H1 (cell line): ENCODE data around the gene CNTN5. TPM values are rescaled to one million over a fixed set of nuclear protein-coding genes. Genes with fewer than 3 reads are reported as not detected.

Source experiments
- CTCF ChIA-PET: fragments of 300-600 bp; sonication (Branson Sonifier 250); formaldehyde crosslinking; loops from one replicate; lab custom pipeline; 2021; ENCODE audit not compliant: partially characterized antibody; lab: Charles Lee
- POLR2A ChIA-PET: fragments of 300-600 bp; sonication (Branson Sonifier 250); formaldehyde crosslinking; loops from one replicate; lab custom pipeline; 2021; ENCODE audit warnings: inconsistent platforms; ENCODE audit not compliant: partially characterized antibody; lab: Charles Lee
- DNase-seq, 2 experiments: peaks; one replicate each; pipeline versions ENCODE4 v3.0.0 to v3.0.0-alpha.2; 2010 to 2022; ENCODE audit warnings: low spot score in 2 of 2, low read depth in 1 of 2, mixed read lengths in 1 of 2
- FAIRE-seq: peaks from 2 replicates; lab custom pipeline; 2011; peaks lifted over from hg19 to GRCh38; lab: Jason Lieb, UNC
- H2AFZ ChIP-seq: 2 replicates; pipeline ENCODE4 v1.8.1; 2012; ENCODE audit warnings: low read length, inconsistent platforms
- H2AK5ac ChIP-seq: 2 replicates; pipeline ENCODE4 v1.6.1; 2013; ENCODE audit warnings: low read depth, low read length
- H2BK120ac ChIP-seq: replicated peaks from 2 replicates; pipeline ENCODE3; 2013; ENCODE audit warnings: low read depth, low read length, inconsistent platforms
- H2BK12ac ChIP-seq: 2 replicates; pipeline ENCODE4 v1.6.1; 2013; ENCODE audit warnings: low read depth, low read length
- H2BK15ac ChIP-seq: 2 replicates; pipeline ENCODE4 v1.6.1; 2013; ENCODE audit warnings: low read length
- H2BK20ac ChIP-seq: 2 replicates; pipeline ENCODE4 v1.6.1; 2013; ENCODE audit warnings: low read length
- H2BK5ac ChIP-seq: 2 replicates; pipeline ENCODE4 v1.6.1; 2013; ENCODE audit warnings: low read depth, low read length
- H3K14ac ChIP-seq: 2 replicates; pipeline ENCODE4 v1.6.1; 2013; ENCODE audit warnings: inconsistent platforms; ENCODE audit not compliant: insufficient read length
- H3K18ac ChIP-seq: 2 replicates; pipeline ENCODE4 v1.6.1; 2013; ENCODE audit warnings: low read length; ENCODE audit errors: extremely low read depth
- H3K23ac ChIP-seq: 2 replicates; pipeline ENCODE4 v1.6.1; 2013; ENCODE audit warnings: inconsistent platforms; ENCODE audit not compliant: insufficient read length
- H3K23me2 ChIP-seq: 2 replicates; pipeline ENCODE4 v1.6.1; 2013; ENCODE audit warnings: low read depth, low read length
- H3K27ac ChIP-seq: 2 replicates; pipeline ENCODE4 v1.6.1; 2011; ENCODE audit warnings: low read depth, low read length, inconsistent platforms
- H3K27me3 ChIP-seq, 4 experiments: replicated peaks in 1 of 4; 1 replicate in 1 of 4; 2 replicates in 3 of 4; pipeline versions ENCODE4 v1.6.1 to v1.8.1; 2011 to 2013; ENCODE audit warnings: low read length in 3 of 4, mild to moderate bottlenecking in 3 of 4, inconsistent platforms in 2 of 4, mixed read lengths in 2 of 4, moderate library complexity in 1 of 4; ENCODE audit not compliant: control insufficient read depth in 3 of 4, insufficient read depth in 3 of 4; ENCODE audit errors: extremely low read depth in 1 of 4
- H3K36me3 ChIP-seq, 4 experiments: 2 replicates each; pipeline versions ENCODE4 v1.6.1 to v1.8.1; 2011 to 2013; ENCODE audit warnings: mild to moderate bottlenecking in 4 of 4, low read length in 3 of 4, moderate library complexity in 2 of 4, control low read depth in 1 of 4, inconsistent platforms in 1 of 4; ENCODE audit not compliant: insufficient read depth in 4 of 4, control insufficient read depth in 2 of 4
- H3K4ac ChIP-seq: replicated peaks from 2 replicates; pipeline ENCODE3; 2013; ENCODE audit warnings: low read length, low read depth, mixed read lengths, inconsistent platforms; ENCODE audit not compliant: insufficient read length
- H3K4me1 ChIP-seq, 4 experiments: replicated peaks in 1 of 4; 1 replicate in 1 of 4; 2 replicates in 3 of 4; pipeline versions ENCODE4 v1.6.1 to v1.8.1; 2011 to 2013; ENCODE audit warnings: low read length in 3 of 4, inconsistent platforms in 2 of 4, mixed read lengths in 1 of 4; ENCODE audit not compliant: insufficient read depth in 4 of 4, control insufficient read depth in 3 of 4
- H3K4me2 ChIP-seq, 2 experiments: 2 replicates each; pipeline versions ENCODE4 v1.6.1 to v1.8.1; 2011 to 2013; ENCODE audit warnings: low read depth in 2 of 2, low read length in 2 of 2, control low read depth in 1 of 2, inconsistent platforms in 1 of 2, mild to moderate bottlenecking in 1 of 2; ENCODE audit not compliant: insufficient read depth in 1 of 2
- H3K4me3 ChIP-seq, 4 experiments: fragments of 200-600, 300-600 bp in 1 of 4; sonication (generic), shearing (Covaris generic), sonication (Bioruptor Twin) in 1 of 4; 2 replicates each; pipeline versions ENCODE4 v1.5.1 to v1.8.1; 2011 to 2016; ENCODE audit warnings: low read length in 4 of 4, low read depth in 3 of 4, control low read depth in 2 of 4, inconsistent platforms in 2 of 4, mild to moderate bottlenecking in 2 of 4, mixed read lengths in 1 of 4, moderate library complexity in 1 of 4; ENCODE audit not compliant: insufficient read depth in 2 of 4; ENCODE audit errors: extremely low read depth in 1 of 4
- H3K56ac ChIP-seq: replicated peaks from 2 replicates; pipeline ENCODE3; 2013; ENCODE audit warnings: low read depth, mild to moderate bottlenecking, mixed read lengths, low read length, inconsistent platforms; ENCODE audit not compliant: insufficient read length
- H3K79me1 ChIP-seq: 2 replicates; pipeline ENCODE4 v1.6.1; 2013; ENCODE audit warnings: low read depth, low read length, control low read depth
- H3K79me2 ChIP-seq, 2 experiments: 2 replicates each; pipeline versions ENCODE4 v1.6.1 to v1.8.1; 2012 to 2013; ENCODE audit warnings: low read length in 2 of 2, mild to moderate bottlenecking in 2 of 2, inconsistent platforms in 1 of 2; ENCODE audit not compliant: insufficient read depth in 2 of 2, control insufficient read depth in 1 of 2
- H3K9ac ChIP-seq, 4 experiments: replicated peaks in 1 of 4; 1 replicate in 1 of 4; 2 replicates in 3 of 4; pipeline versions ENCODE4 v1.6.1 to v1.8.1; 2011 to 2013; ENCODE audit warnings: low read depth in 3 of 4, low read length in 3 of 4, control low read depth in 2 of 4, mild to moderate bottlenecking in 2 of 4, moderate library complexity in 2 of 4, inconsistent platforms in 1 of 4; ENCODE audit errors: extremely low read depth in 1 of 4
- H3K9me3 ChIP-seq, 2 experiments: 2 replicates each; pipeline versions ENCODE4 v1.6.1 to v1.8.1; 2012 to 2013; ENCODE audit warnings: mild to moderate bottlenecking in 2 of 2, moderate library complexity in 2 of 2, control low read depth in 1 of 2, inconsistent platforms in 1 of 2, low read depth in 1 of 2, low read length in 1 of 2, mixed read lengths in 1 of 2; ENCODE audit not compliant: insufficient read depth in 2 of 2
- H4K20me1 ChIP-seq, 2 experiments: replicated peaks in 1 of 2; 2 replicates each; pipeline versions ENCODE3 to v1.8.1; 2011 to 2013; ENCODE audit warnings: inconsistent platforms in 2 of 2, low read length in 2 of 2, mild to moderate bottlenecking in 1 of 2; ENCODE audit not compliant: insufficient read depth in 2 of 2, control insufficient read depth in 1 of 2
- H4K5ac ChIP-seq: 2 replicates; pipeline ENCODE4 v1.6.1; 2013; ENCODE audit warnings: low read length, low read depth, mixed read lengths, inconsistent platforms; ENCODE audit not compliant: insufficient read length
- H4K8ac ChIP-seq: 2 replicates; pipeline ENCODE4 v1.8.0; 2013; ENCODE audit warnings: mild to moderate bottlenecking, moderate library complexity, low read length, inconsistent platforms; ENCODE audit not compliant: insufficient read depth; ENCODE audit errors: extremely low read depth
- H4K91ac ChIP-seq: replicated peaks from 2 replicates; pipeline ENCODE3; 2013; ENCODE audit warnings: low read length, mixed read lengths, inconsistent platforms; ENCODE audit not compliant: insufficient read length
- EGR1 ChIP-seq: IDR thresholded peaks from 2 replicates; pipeline ENCODE4 v1.6.1; 2011; ENCODE audit warnings: low read depth, low read length, borderline replicate concordance
- SIN3A ChIP-seq, 2 experiments: IDR thresholded peaks in 1 of 2; conservative IDR thresholded peaks in 1 of 2; 2 replicates each; pipeline ENCODE4 v1.6.1; 2011 to 2012; ENCODE audit warnings: low read length in 2 of 2, improper control_type of control experiment in 1 of 2, low read depth in 1 of 2, mild to moderate bottlenecking in 1 of 2
- SP2 ChIP-seq: IDR thresholded peaks from 2 replicates; pipeline ENCODE4 v1.6.1; 2012; ENCODE audit warnings: mild to moderate bottlenecking, low read length, inconsistent platforms
- SUZ12 ChIP-seq: fragments of 200-600 bp; sonication (generic); IDR thresholded peaks from 2 replicates; pipeline ENCODE4 v1.6.1; 2012; ENCODE audit warnings: mild to moderate bottlenecking, inconsistent platforms, low read length, moderate library complexity, mixed read lengths
- TBP ChIP-seq: IDR thresholded peaks from 2 replicates; pipeline ENCODE4 v1.6.1; 2011; ENCODE audit warnings: low read depth, low read length, improper control_type of control experiment
- TCF12 ChIP-seq: IDR thresholded peaks from 2 replicates; pipeline ENCODE4 v1.6.1; 2011; ENCODE audit warnings: low read depth, mild to moderate bottlenecking, low read length
- YY1 ChIP-seq: IDR thresholded peaks from 2 replicates; pipeline ENCODE4 v1.6.1; 2011; ENCODE audit warnings: low read depth, mild to moderate bottlenecking, low read length
- WGBS, 2 experiments: shearing (Covaris generic) in 1 of 2; methylation state at CpG; one replicate each; pipeline versions ENCODE4 v1.1.6 to v1.1.7; 2013 to 2015; ENCODE audit warnings: low lambda C conversion rate in 2 of 2, mixed read lengths in 2 of 2, inconsistent platforms in 1 of 2, low coverage in 1 of 2, missing lambda C conversion rate in 1 of 2; ENCODE audit not compliant: insufficient replicate concordance in 2 of 2, insufficient coverage in 1 of 2, insufficient read length in 1 of 2; ENCODE audit errors: extremely low coverage in 1 of 2, missing lambda C conversion rate in 1 of 2; 5-methylcytosine and 5-hydroxymethylcytosine counted together
- polyA plus RNA-seq, 7 experiments: library from polyadenylated mRNA; depleted of rRNA in 3 of 7; stranded (reverse) in 5 of 7; unstranded in 2 of 7; fragments of >200 nt in 5 of 7; fragments of 200-250 nt in 2 of 7; gene quantifications; 1 replicate in 5 of 7; 2 replicates in 1 of 7; 4 replicates in 1 of 7; pipeline versions ENCODE4 v1.2.1 to v1.2.3, GENCODE V29; 2011 to 2013; ENCODE audit warnings: missing spikeins in 2 of 7, mixed read lengths in 2 of 7
- total RNA-seq: library from RNA; stranded (reverse); fragmentation: NEBNext Ultra II Directional; extraction: Animal tissue kit (Norgen Biotek cat#: 25700); gene quantifications from 2 replicates; pipeline ENCODE4 v1.2.1, GENCODE V29; 2021
- TF ChIP-seq, protein P1 (sequence below), 3 experiments: IDR thresholded peaks; 1 replicate in 2 of 3; 2 replicates in 1 of 3; pipeline versions ENCODE4 v1.5.1 to v1.6.1; 2011; ENCODE audit warnings: low read length in 3 of 3, mild to moderate bottlenecking in 3 of 3, inconsistent platforms in 2 of 3, low read depth in 1 of 3, moderate library complexity in 1 of 3; ENCODE audit not compliant: insufficient read depth in 1 of 3; ENCODE audit errors: control extremely low read depth in 1 of 3

Gene CNTN5
- total and polyA plus RNA-seq, 2 of the 8 experiments (the other 6 are each of a cell fraction or from before 2014, with no cell fraction given): not detected

DNA sequence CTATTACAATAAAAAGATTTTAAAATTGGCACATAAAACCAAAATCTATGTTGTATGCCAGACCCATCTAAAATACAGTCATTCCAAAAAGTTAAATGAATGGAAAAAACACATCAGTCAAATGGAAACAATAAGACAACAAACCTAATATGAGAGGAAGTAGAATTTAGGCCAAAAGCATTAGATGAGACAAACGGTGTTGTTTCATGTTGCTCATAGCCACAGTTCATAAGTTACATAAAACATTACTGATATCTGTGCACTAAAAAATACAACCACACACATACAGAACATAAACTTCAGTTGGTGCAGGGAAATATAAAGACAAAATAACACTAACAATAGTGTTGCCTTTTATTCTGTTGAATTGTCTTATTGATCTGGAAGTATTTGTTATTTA, 661.9 kb downstream of the CNTN5 start:
- Histone ChIP-seq H3K4me2 (no peak overlapping the region), H2BK120ac (no peak overlapping the region), H3K4ac (no peak overlapping the region), H4K91ac (no peak overlapping the region), H3K56ac (no peak overlapping the region), H3K27ac (no peak overlapping the region), H3K9me3 (no peaks in the 10 kb centered on the region), H2AK5ac (no peak overlapping the region), H2BK15ac (no peak overlapping the region), H2BK5ac (no peak overlapping the region), H4K8ac (no peak overlapping the region), H3K79me2 (no peaks in the 10 kb centered on the region), H3K23ac (no peak overlapping the region), H2BK20ac (no peak overlapping the region), H3K18ac (no peak overlapping the region), H3K36me3 (no peaks in the 10 kb centered on the region), H3K27me3 (no peaks in the 10 kb centered on the region), H2AFZ (no peak overlapping the region), H3K23me2 (no peaks in the 10 kb centered on the region), H4K20me1 (no peaks in the 10 kb centered on the region), H2BK12ac (no peak overlapping the region), H3K4me3 (no peak overlapping the region), H4K5ac (no peak overlapping the region), H3K14ac (no peak overlapping the region), H3K9ac (no peak overlapping the region), H3K79me1 (no peaks in the 10 kb centered on the region), H3K4me1 (no peaks in the 10 kb centered on the region)
- DNase-seq: no peak
- TF ChIP-seq TBP: no peak
- no peak for TF ChIP-seq EGR1
- TF ChIP-seq TCF12: no peak
- TF ChIP-seq SIN3A (conservative IDR thresholded peaks at IDR 0.05 in 1 of 2, IDR thresholded peaks at IDR 0.05 in 1 of 2; ENCODE audit: low read depth in 1 of 2, low read length in 2 of 2): no peak
- TF ChIP-seq YY1: no peak
- TF ChIP-seq SP2: no peak
- TF ChIP-seq, protein P1, sequence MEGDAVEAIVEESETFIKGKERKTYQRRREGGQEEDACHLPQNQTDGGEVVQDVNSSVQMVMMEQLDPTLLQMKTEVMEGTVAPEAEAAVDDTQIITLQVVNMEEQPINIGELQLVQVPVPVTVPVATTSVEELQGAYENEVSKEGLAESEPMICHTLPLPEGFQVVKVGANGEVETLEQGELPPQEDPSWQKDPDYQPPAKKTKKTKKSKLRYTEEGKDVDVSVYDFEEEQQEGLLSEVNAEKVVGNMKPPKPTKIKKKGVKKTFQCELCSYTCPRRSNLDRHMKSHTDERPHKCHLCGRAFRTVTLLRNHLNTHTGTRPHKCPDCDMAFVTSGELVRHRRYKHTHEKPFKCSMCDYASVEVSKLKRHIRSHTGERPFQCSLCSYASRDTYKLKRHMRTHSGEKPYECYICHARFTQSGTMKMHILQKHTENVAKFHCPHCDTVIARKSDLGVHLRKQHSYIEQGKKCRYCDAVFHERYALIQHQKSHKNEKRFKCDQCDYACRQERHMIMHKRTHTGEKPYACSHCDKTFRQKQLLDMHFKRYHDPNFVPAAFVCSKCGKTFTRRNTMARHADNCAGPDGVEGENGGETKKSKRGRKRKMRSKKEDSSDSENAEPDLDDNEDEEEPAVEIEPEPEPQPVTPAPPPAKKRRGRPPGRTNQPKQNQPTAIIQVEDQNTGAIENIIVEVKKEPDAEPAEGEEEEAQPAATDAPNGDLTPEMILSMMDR (IDR thresholded peaks at IDR 0.05; ENCODE audit: control extremely low read depth in 1 of 3, insufficient read depth in 1 of 3, low read depth in 1 of 3, low read length in 3 of 3): no peak
- TF ChIP-seq SUZ12: no peak
- WGBS, 2 experiments: 92% methylated on average over 1 of the region's 1 CpG; no CpG with 5 or more reads in 1 of the 2 experiments
- POLR2A ChIA-PET: no interaction called here
- no peak for FAIRE-seq
- CTCF ChIA-PET: no interaction called here
